ENCODE measurements around the gene GCNA. TPM values are rescaled to one million over a fixed set of nuclear protein-coding genes. Genes with fewer than 3 reads are reported as not detected.
"Not testable (repeated sequence)": the region's sequence is repeated elsewhere in the genome, so short reads cannot be mapped to it uniquely, and the experiment has no call there.

The GCNA gene
- polyA plus RNA-seq, 2 of the 4 experiments (the other 2 are of a cell fraction) = 1.4 to 1.7 TPM

DNA sequence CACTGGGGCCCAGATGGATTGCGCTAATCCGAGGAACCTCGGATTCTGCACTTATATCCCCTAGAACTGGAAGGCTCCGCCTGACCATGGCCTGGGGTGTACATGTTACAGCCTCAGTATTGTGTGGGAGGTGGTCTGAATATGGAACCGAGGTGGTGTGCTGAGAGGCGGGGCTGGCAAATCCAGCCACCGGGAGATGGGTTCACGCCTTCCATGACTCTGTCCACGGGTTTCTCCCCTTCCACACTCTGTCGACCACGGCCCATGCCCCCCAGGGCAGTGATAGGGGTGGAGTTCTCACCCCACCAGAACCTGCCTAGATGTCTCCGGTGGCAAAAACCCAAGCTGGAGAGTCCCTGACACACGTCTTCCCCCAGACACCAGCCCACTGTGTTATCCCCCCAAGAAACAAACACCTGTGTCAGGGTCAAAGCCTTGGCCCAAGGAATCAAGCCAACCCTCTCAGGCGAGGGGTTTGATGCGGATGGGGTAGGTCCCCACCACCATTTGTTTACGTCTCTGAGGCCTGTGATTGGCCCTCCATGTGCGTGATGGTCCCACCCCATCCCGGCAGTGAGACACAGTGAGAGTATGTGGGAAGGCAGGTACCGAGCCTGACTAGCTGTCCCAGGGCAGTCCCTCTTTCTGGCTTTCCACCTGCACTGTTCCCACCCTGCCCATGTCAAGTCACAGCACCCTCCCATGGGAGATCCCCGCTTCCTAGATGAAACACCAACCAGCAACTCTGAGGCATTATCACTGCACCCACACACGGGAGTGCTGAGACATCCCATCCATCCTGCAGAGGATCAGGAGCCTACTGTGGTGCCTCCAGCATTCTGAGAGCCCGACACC is 82.6 kb downstream of the GCNA start:
- Histone ChIP-seq H3K9me3 (no peaks in the 10 kb centered on the region), H3K27ac (no peak overlapping the region), H3K4me2 (no peak overlapping the region), H3K4me3 (no peak overlapping the region), H3K4me1 (no peaks in the 10 kb centered on the region)
- ChIA-PET CTCF (no interaction called here), POLR2A (no interaction called here)
- FAIRE-seq (no peak), ATAC-seq (no peak), DNase-seq (ENCODE audit: low read depth in 1 of 2, low spot score in 1 of 2) (no peak)
- 64% methylated on average over 11 of the region's 22 CpGs for WGBS (ENCODE audit: missing lambda C conversion rate)
- TF ChIP-seq HOXB13 (CRISPR knock-in tag; IDR thresholded peaks at IDR 0.05; ENCODE audit: low read depth) (no peak), MAFK (IDR thresholded peaks at IDR 0.05; ENCODE audit: partially characterized antibody) (no peak), CEBPB (IDR thresholded peaks at IDR 0.05) (no peak), ELK1 (IDR thresholded peaks at IDR 0.05; ENCODE audit: low read depth, low read length) (no peak), HDAC2 (IDR thresholded peaks at IDR 0.05) (no peak)
- TF ChIP-seq, protein P1, sequence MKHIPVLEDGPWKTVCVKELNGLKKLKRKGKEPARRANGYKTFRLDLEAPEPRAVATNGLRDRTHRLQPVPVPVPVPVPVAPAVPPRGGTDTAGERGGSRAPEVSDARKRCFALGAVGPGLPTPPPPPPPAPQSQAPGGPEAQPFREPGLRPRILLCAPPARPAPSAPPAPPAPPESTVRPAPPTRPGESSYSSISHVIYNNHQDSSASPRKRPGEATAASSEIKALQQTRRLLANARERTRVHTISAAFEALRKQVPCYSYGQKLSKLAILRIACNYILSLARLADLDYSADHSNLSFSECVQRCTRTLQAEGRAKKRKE (CRISPR knock-in tag; IDR thresholded peaks at IDR 0.05; ENCODE audit: low read depth) = no peak

GRCh38 chrX:71661919-71662318 is 83.7 kb downstream of the GCNA start:
- no peak for ATAC-seq
- no peak for FAIRE-seq
- no peak overlapping the region for H3K4me3 ChIP-seq
- POLR2A ChIA-PET = no interaction called here
- 59% methylated on average over 12 of the region's 12 CpGs for WGBS (ENCODE audit: missing lambda C conversion rate)
- H3K9me3 ChIP-seq = no peaks in the 10 kb centered on the region
- no peak for TF ChIP-seq GATA3 (IDR thresholded peaks at IDR 0.05; ENCODE audit: borderline replicate concordance)
- TF ChIP-seq MYC (IDR thresholded peaks at IDR 0.05; ENCODE audit: borderline replicate concordance, low read length) = no peak
- TF ChIP-seq CHD4 (IDR thresholded peaks at IDR 0.05; ENCODE audit: borderline replicate concordance) = no peak
- no peak for TF ChIP-seq TFCP2L1 (CRISPR knock-in tag; IDR thresholded peaks at IDR 0.05)
- TF ChIP-seq CHD2 (IDR thresholded peaks at IDR 0.05; ENCODE audit: low read length, partially characterized antibody) = no peak
- no peak for TF ChIP-seq RARB (CRISPR knock-in tag; IDR thresholded peaks at IDR 0.05)
- TF ChIP-seq HEYL (CRISPR knock-in tag; IDR thresholded peaks at IDR 0.05) = no peak
- no peak for TF ChIP-seq FOSB (CRISPR knock-in tag; IDR thresholded peaks at IDR 0.05)
- TF ChIP-seq NR3C1 (IDR thresholded peaks at IDR 0.05) = no peak
- no peak for TF ChIP-seq ZSCAN20 (CRISPR knock-in tag; IDR thresholded peaks at IDR 0.05)
- TF ChIP-seq RCOR1 (IDR thresholded peaks at IDR 0.05; ENCODE audit: low read depth, low read length) = no peak
- CTCF ChIA-PET = interaction anchor here (0.9 kb wide), 1 partner anchor 492 kb away, joined by 3 read pairs; no protein-coding TSS in a partner anchor
- no peak for DNase-seq (ENCODE audit: low read depth in 1 of 2, low spot score in 1 of 2)
- H3K4me1 ChIP-seq = no peaks in the 10 kb centered on the region
- H3K27ac ChIP-seq = no peak overlapping the region
- H3K4me2 ChIP-seq = no peak overlapping the region

DNA sequence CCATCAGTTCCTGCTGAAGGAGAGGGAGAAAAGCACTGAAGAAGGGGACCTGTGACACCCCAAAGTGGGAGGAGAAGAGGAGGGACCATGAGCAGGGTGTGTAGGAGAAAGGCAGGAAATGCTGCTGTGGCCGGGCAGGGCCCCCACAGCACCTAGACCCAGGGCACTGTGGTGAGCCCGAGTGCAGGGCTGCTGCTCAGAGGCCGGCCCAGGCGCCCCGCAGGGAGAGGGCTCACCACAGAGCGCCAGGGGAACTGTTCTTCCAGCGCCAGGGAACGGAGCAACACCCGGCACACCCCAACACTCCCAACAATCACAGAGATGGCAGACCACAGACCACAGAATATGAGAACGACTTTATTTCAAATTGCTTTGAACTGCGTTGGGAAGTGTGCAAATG is 84.4 kb downstream of the GCNA start:
- H3K4me2 ChIP-seq; H3K27ac ChIP-seq; FAIRE-seq; CTCF ChIA-PET; H3K9me3 ChIP-seq; POLR2A ChIA-PET; DNase-seq (ENCODE audit: low read depth in 1 of 2, low spot score in 1 of 2); H3K4me3 ChIP-seq; ATAC-seq; H3K4me1 ChIP-seq: not testable (repeated sequence)
- whole genome bisulfite sequencing (ENCODE audit: missing lambda C conversion rate) = 77% methylated on average over 11 of the region's 11 CpGs

Other genes starting within 250 kb of the GCNA start
- gene TAF1, start 212.1 kb upstream of the GCNA start, polyA plus RNA-seq (2011; rRNA removed) = 29.7 and 31.3 TPM in 2 replicates
- gene TAF1, start 212.1 kb upstream of the GCNA start, polyA plus RNA-seq (2017; fragmentation: RNase III; extraction: RNeasy Plus Mini Kit Qiagen cat#74134 plus additional on column Dnase treatment) = 20.9 to 21.2 TPM (median 21.1 TPM) in 3 replicates
- gene OGT, start 45.3 kb upstream of the GCNA start, polyA plus RNA-seq (2011; rRNA removed) = 290 and 300 TPM in 2 replicates
- gene OGT, start 45.3 kb upstream of the GCNA start, polyA plus RNA-seq (2017; fragmentation: RNase III; extraction: RNeasy Plus Mini Kit Qiagen cat#74134 plus additional on column Dnase treatment) = 42.7 to 47.8 TPM (median 47.3 TPM) in 3 replicates
- not detected in 2 replicates for gene CXCR3, start 40.1 kb downstream of the GCNA start, polyA plus RNA-seq (2011; rRNA removed)
- not detected in 3 replicates for gene CXCR3, start 40.1 kb downstream of the GCNA start, polyA plus RNA-seq (2017; fragmentation: RNase III; extraction: RNeasy Plus Mini Kit Qiagen cat#74134 plus additional on column Dnase treatment)
- gene CXorf49, start 139.8 kb downstream of the GCNA start, polyA plus RNA-seq (2011; rRNA removed) = not detected in 2 replicates
- gene CXorf49, start 139.8 kb downstream of the GCNA start, polyA plus RNA-seq (2017; fragmentation: RNase III; extraction: RNeasy Plus Mini Kit Qiagen cat#74134 plus additional on column Dnase treatment) = not detected in 3 replicates
- gene CXorf49B, start 184.9 kb downstream of the GCNA start, polyA plus RNA-seq (2011; rRNA removed) = not detected in 2 replicates
- not detected in 3 replicates for gene CXorf49B, start 184.9 kb downstream of the GCNA start, polyA plus RNA-seq (2017; fragmentation: RNase III; extraction: RNeasy Plus Mini Kit Qiagen cat#74134 plus additional on column Dnase treatment)